Panc1 (cell line): ENCODE results near the gene IL19.

Experiments
- CTCF ChIP-seq: fragments of 450-650 bp; IDR thresholded peaks from 2 replicates; pipeline ENCODE4 v1.5.1; 2017; ENCODE audit warnings: mild to moderate bottlenecking
- POLR2AphosphoS5 ChIP-seq: IDR thresholded peaks from 2 replicates; pipeline ENCODE4 v1.6.1; 2012; ENCODE audit warnings: mild to moderate bottlenecking, low read depth, low read length, moderate library complexity
- TCF7L2 ChIP-seq: IDR thresholded peaks from 2 replicates; pipeline ENCODE4 v1.6.1; 2011; ENCODE audit warnings: mild to moderate bottlenecking, low read depth, low read length, inconsistent platforms

GRCh38 chr1:206828061-206828460, 57.5 kb downstream of the IL19 start:
- no peak for TF ChIP-seq POLR2AphosphoS5
- TF ChIP-seq CTCF = no peak
- TF ChIP-seq TCF7L2 = no peak
